NCI-H1436 (cell line): Measurements from ENCODE around the gene ALLC.
"Not testable (repeated sequence)": the region's sequence is repeated elsewhere in the genome, so short reads cannot be mapped to it uniquely, and the experiment has no call there.

ENCODE experiments used
- DNase-seq: peaks from one replicate; lab custom pipeline; 2025; lab: John Stamatoyannopoulos, UW

ALLC gene

DNA sequence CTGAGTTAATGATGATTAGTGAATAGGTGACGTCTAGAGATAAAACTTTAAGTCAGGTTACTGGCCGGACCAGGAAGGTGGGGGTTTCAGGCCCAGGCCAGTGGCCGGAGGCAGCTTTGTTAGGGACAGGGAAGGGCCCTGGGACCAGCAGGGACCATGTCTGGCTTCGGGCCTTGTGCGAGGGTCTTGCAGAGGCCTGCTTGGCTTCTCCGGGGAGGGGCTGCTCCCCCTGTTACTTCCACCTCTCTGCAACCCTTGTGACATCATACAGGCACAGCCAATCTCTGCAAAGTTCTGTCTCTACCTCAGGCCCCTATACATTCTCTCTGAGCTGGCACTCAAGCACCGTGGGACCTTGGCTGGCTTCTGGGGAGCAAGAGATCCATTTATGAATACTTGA is at the start of gene ALLC:
TSS of gene ALLC (plus strand) at position 320 of the 400 bp plus-strand sequence. CDS start 12,958 bp downstream, outside the sequence.
- no peak for DNase-seq

DNA sequence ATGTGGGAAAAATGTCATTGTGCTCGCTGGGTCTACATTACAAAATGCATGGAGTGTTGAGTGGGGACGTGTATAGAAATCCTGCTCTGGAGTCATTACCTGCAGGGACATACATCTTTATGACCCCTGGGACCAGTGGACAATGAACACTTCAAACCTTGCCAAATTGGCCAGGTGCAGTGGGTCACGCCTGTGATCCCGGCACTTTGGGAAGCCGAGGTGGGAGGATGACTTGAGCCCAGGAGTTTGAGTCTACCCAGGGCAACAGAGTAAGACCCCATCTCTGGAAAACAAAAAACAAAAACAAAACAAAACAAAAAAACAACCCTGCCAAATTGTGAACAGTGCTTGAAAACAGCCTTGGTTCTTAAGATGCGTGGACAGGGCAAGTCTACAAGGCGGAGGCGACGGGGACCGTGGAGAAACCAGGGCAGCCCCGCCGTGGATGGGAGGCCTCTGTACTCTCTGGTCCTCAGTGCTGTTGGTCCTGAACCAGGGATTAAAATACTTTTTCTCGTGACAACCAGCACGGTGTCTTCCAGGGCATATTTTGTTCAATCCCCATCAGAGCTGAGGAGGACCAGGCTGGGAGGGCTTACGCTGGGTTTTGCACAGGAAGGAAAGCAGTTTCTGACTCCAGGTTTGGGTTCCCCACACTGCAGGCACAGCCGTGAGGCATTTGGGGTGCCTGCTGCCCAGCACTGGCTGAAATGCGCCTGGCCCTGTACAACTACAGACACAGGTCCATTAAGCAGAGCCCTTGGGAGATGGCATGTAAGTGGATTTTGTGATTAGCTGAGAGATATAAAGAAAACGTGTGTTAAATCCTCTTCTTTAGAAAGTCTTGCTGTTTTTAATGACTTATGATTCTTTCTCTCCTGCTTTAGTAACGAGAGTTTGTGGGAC is 49.4 kb upstream of the ALLC start:
- peak; percentile 18 for DNase-seq

DNA sequence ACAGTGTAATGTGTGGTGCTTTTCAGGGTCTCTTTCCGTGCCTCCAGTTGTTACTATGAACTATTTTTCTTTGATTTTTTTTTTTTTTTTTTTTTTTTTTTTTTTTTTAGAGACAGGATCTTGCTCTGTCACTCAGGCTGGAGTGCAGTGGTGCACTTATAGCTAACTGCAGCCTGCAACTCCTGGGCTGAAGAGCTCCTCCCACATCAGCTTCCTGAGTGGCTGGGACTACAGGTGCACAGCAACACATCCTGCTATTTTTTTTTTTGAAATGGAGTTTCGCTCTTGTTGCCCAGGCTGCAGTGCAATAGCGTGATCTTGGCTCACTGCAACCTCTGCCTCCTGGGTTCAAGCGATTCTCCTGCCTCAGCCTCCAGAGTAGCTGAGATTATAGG is 48.7 kb upstream of the ALLC start:
- DNase-seq, result peak; percentile 70

DNA sequence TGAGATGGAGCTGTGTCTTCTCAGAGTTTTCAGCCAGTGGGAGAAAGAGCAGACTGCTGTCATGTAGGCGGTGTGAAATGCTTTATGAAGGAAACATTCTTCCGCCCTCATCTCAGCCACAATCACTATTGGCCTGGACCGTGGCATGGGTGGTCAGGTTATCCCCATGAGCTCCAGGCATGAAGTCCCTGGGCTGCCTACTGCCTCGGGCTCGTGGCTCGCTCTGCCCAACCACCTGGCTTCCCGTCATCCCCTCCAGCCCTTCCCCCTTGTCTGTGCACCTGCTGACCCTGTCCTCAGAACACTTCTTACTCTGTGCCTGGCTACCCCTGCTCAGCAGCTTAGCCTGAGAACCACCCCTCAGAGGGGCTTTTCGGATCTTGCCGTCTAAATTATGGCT is 47.6 kb upstream of the ALLC start:
- no peak for DNase-seq

DNA sequence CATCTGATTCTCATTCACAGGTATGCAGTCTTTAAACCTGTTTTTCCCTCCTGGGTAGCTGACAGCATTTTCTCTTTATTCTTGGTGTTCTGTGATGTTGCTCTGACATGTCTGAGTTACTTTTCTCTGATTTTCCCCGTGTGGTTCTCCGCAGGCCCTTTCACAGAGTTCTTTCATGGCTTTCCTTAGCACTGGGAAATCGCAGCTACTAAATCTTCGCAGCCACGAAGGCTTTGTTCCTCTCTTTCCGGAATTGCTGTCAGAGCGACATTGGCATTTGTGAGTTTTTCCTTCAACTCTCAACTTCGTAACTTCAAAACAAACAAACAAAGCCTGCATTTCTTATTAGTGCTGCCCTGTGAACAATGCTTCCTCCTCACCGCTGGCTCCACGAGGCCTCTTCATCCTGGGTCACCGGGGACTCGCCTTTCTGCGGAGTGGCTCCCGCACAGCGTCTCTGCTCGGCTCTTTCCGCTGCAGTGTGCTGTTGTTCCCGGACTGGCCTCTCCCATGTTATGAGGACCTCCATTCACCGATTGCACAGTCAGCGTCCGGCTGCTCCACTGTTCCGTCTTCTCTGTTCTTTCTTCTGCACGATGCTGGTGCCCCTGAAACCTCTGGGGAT is 47.0 kb upstream of the ALLC start:
- DNase-seq, result no peak

DNA sequence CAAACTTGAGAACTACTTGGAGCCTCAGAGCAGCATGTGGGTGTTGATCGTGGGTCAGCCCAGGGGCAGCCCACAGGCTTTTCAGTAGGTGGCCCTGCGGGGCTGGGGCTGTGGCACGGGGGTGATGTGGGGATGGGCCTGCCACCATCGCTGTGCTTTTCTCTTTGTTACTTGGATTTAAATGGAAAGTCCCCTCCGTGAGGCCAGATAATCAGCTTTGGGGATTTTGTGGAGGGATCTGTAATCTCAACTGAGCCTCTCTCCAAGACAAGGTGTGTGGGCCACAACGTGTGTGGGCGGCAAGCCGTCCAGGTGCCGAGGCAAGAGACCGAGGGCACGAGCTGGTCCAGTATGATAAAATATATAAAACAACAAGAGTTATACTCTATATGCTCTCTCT is 46.4 kb upstream of the ALLC start:
- DNase-seq, result no peak

DNA sequence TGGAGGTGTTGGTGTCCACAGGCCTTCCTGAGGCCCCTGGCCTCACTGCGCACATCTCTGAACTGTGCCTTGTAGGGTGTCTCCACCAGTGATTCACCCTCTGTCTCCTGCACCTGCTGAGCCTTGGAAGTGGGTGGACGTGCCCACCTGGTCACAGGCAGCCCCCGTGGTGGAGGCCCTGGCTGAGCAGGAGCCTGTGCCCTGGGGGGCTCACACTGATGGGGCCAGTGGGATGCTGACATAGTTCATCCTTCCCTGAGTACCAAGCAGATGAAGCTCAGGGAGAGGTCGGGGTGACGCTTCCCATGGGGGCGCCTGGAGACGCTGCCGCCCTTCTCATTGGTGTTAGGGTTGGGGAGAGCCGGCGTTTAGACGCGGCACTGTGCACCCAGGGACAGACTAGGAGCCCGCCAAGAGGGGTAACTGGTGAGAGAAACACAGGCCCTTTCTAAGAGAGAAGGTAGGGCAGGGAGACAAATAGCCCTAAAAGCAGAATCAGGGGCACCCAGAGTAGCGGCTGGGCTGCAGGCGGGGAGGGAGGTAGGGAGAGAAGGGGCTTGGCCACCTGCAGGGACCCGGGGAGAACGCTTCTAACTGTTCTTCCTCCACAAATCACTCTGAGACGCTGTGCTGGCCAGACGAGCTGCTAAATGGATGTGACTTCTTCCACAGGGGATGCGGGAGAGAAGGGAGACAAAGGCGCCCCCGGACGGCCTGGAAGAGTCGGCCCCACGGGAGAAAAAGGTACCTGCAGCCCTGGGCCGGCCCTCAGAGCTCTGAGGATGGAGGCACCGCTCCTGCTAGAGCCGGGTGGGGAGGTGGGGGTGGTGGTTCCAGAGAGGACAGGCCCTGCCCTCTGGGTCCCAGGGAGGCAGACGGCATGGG is 45.1 kb upstream of the ALLC start:
- DNase-seq, result no peak

DNA sequence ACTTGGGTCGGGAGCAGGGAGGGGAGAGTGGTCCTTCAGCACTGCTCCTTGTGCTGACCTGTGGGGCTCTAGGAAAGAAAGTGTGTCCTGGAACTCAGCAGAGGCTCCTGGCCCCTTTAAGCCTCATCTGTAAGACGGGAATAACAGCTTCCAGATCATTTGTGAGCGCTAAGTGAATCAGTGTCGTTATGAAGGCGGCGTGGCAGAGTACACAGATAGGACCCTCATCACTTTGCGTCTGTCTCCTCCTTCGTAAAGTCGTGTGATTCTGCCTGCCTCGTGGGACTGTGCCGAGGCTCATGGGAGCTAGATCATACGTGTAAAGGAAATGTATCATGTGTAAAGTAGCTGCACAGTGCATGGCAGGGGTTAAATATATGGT is 44.5 kb upstream of the ALLC start:
- no peak for DNase-seq

DNA sequence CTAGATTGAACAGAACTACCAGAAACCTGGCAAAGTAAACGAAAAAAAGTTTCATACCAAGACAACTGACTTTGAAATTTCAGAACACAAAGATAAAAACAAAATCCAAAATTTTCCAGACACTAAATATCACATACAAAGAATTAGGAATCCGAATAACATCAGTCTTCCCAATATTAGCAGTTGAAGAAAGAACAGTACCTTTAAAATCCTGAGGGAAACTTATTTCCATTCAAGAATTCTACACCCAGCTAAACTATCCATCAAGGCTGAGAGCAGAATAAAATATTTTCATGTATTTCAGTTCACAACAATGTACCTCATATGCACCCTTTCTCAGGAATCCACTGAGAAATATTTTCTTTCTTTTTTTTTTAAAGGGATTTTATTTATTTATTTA is 43.3 kb upstream of the ALLC start:
- not testable (repeated sequence) for DNase-seq

DNA sequence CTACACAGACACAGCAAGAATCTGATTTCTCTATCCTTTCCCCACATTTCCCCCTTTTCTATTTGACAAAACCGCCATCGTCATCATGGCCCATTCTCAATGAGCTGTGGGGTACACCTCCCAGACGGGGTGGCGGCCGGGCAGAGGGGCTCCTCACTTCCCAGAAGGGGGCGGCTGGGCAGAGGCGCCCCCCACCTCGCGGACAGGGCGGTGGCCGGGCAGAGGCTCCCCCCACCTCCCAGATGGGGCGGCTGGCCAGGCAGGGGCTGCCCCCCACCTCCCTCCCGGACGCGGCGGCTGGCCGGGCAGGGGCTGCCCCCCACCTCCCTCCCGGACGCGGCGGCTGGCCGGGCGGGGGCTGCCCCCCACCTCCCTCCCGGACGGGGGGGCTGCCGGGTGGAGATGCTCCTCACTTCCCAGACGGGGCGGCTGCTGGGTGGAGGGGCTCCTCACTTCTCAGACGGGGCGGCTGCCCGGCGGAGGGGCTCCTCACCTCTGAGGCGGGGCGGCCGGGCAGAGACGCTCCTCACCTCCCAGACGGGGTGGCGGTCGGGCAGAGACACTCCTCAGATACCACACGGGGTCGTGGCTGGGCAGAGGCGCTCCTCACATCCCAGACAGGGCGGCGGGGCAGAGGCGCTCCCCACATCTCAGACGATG is 42.3 kb upstream of the ALLC start:
- DNase-seq, result not testable (repeated sequence)

DNA sequence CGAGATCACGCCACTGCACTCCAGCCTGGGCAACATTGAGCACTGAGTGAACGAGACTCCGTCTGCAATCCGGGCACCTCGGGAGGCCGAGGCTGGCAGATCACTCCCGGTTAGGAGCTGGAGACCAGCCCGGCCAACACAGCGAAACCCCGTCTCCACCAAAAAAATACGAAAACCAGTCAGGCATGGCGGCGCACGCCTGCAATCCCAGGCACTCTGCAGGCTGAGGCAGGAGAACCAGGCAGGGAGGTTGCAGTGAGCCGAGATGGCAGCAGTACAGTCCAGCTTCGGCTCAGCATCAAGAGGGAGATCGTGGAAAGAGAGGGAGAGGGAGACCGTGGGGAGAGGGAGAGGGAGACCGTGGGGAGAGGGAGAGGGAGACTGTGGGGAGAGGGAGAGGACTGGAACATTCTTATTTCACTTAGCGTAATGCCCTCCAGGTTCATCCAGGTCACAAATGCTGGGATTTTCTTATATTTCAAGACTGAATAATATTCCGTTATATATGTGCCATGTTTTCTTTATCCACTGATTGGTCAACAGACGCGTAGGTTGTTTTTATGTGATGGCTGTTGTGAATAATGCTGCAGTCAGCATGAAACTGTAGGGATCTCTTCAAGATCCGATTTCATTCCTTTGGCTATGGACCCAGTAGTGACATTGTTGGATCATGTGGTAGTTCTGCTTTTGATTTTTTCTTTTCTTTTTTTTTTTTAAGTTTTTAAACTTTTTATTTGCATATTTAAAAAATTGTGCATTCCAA is 41.4 kb upstream of the ALLC start:
- not testable (repeated sequence) for DNase-seq

DNA sequence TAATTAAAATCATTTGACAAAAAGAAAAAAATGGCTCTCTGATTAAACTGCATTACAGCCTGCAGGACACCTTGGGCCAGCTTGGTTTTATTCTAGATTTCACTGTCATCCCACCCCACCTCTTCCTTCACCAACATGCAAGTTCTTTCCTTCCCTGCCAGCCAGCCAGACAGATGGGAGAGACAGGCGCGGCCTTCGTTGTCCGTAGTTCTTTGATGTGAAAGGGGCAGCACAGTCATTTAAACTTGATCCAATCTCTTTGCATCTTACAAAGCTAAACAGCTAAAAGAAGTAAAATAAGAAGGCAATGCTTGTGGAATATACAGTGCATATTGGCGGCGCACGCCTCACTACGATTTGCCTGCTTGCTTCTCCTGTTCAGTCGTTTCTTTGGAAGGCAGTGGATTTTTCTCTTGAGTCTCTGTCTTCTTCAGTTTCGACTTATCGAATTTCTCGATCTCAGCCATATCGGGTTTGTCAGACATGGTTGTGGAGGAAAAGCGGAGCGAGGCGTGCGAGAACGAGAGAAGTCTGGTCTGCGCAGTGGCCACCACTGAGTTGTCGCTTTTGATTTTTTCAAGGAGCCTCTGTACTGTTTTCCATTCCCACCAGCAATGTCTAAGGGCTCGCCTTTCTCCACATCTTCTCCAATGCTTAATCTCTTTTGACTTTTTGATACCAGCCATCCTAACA is 40.7 kb upstream of the ALLC start:
- no peak for DNase-seq

DNA sequence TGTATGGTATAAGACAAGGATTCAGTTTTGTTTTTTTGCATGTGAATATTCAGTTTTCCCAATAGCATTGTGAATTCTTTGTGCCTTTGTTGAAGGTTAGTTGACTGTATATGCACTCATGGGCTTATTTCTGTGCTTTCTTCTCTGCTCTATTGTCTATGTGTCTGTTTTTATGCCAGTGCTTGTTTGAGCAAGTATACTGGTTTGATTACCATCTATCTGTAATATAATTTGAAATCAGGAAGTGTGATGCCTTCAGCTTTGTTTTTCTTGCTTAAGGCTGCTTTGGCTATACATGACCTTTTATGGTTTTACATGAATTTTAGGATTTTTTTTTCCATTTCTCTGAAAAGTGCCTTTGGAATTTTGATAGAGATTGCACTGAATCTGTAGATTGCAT is 39.6 kb upstream of the ALLC start:
- no peak for DNase-seq

DNA sequence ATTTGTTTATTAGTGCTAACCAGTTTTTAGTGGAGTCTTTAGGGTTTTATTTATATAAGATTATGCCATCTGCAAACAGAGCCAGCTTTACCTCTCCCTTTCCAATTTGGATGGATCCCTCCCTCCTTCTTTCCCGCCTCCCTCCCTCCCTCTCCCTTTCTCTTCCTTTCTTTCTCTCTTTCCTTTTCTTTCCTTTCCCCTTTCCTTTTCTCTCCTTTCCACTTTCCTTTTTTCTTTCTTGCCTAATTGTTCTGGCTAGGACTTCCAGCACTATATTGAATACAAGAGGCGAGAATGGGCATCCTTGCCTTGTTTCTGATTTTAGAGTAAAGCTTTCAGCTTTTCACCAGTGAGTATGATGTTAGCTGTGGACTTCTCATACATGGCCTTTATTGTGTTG is 39.0 kb upstream of the ALLC start:
- DNase-seq, result no peak

DNA sequence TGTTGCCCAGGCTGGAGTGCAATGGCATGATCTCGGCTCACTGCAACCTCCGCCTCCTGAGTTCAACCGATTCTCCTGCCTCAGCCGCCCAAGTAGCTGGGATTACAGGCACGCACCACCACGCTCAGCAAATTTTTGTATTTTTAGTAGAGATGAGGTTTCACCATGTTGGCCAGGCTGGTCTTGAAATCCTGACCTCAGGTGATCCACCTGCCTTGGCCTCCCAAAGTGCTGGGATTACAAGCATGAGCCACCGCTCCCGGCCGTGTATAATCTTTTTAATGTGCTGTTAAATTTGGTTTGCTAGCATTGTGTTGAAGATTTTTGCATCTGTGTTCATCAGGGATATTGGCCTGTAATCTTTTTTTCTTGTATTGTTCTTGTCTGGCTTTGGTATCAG is 38.3 kb upstream of the ALLC start:
- DNase-seq, result not testable (repeated sequence)

DNA sequence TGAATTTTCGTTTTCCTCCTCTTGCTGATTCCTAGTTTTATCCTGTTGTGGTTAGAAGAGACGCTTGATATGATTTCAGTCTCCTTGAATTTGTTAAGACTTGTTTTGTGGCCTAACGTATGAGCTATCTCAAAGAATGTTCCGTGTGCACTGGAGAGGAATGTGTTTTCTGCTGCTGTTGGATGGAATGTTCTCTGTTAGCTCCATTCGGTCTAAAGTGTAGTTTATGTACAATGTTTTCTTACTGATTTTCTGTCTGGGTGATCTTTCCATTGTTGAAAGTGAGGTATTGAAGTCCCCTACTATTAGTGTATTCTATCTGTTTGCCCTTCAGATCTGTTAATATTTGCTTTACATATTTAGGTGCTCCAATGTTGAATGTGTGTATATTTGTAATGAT is 37.2 kb upstream of the ALLC start:
- no peak for DNase-seq

DNA sequence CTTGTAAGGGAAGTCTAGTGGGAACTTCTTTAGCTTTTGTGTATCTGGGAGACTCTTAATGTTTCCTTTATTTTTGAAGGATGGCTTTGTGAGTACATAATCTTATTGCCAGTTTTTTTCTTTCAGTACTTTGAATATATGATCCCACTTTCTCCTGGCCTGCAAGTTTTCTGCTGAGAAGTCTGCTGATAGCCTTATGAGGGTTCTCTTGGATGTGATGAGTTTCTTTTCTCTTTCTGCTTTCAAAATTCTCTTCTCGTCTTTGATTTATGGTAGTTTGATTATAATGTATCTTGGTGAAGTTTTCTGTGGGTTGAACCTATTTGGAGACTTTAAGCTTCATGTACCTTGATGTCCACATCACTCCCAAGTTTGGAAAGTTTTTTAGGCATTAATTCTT is 35.0 kb upstream of the ALLC start:
- DNase-seq, result no peak

DNA sequence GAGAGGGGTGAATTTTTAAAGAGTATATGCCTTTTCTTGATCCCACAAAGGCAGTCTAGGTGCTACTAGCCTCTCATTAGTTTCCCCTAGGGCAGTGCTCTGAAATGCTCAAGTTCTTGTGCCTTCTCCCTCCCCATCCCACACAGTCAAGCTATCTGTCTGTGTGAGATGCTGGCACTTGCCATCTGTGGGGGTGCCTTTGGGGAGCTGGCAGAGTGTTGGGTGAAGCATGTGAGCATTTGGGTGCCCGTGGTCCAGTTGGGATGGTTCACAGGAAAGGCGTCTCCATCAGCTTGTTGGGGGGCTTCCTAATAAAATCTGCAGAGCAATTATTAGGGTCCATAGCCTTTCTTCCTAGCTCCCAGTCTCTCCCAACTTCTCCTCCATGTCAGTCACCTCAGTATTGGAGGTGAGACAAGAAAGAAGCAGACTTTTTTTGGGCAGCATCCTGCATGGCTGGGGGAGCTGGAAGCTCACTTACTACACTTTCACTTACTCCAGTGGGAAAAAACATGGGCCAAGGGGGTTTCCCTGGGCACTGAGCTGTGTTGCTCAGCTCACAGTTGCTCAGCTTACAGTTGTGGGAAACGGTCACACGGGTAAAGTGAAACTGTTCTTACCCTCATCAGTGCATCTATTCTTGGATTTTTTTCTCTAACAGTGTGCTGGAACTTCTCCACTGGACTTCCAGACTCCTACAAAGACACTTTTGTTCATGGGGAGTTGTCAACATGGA is 33.8 kb upstream of the ALLC start:
- no peak for DNase-seq

DNA sequence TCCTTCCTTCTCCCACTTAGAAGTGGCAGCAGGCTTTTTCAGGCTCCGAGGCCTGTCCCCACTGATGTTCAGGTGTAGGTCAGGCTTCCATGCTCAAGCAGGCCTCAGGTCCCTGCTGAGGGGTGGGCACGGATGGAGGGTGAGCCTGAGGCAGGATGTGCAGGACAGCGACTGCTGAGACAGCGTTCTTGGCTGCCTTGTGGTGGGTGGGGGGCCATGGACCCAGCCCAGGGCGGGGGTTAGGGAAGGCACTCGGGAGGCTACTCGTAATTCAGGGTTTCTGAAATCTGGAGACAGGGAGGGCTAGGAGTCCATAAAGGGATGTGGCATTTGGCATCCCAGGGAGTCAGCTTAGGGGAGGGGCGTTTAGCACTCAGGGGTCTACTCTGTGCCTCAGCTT is 32.8 kb upstream of the ALLC start:
- DNase-seq, result no peak
